ENCODE measurements around the gene PROB1. TPM values are rescaled to one million over a fixed set of nuclear protein-coding genes. Genes with fewer than 3 reads are reported as not detected.

The PROB1 gene
- total RNA-seq, 1 experiment from 2014 or later, result 2.3 TPM

GRCh38 chr5:139395844-139396640 lies 1.1 kb upstream of the PROB1 start:
- Histone ChIP-seq H3K4me1 (ENCODE audit: control insufficient read depth, insufficient read depth, low read length) (peaks cover 20% of the 10 kb centered on the region), H3K9me3 (ENCODE audit: control insufficient read depth, insufficient read depth, low read depth, low read length) (no peaks in the 10 kb centered on the region), H3K27ac (ENCODE audit: low read length) (no peak overlapping the region), H3K4me3 (ENCODE audit: low read depth in 2 of 2, low read length in 2 of 2) (no peak overlapping the region), H3K27me3 (ENCODE audit: control insufficient read depth, insufficient read depth, low read length) (no peaks in the 10 kb centered on the region), H3K36me3 (ENCODE audit: control insufficient read depth, insufficient read depth, low read length) (peaks cover 2% of the 10 kb centered on the region; the same call in 1 of the 2 replicates)
- CTCF ChIA-PET, result no interaction called here
- no TSS peak for BruUV-seq (replicated peaks)
- DNase-seq (ENCODE audit: low read depth, low spot score) (no peak), ATAC-seq (no peak)
- in situ Hi-C loops (cut with HindIII; ENCODE audit: low pct_unique_long_range_greater_than_20kb, low sequenced_read_pairs) (no loop called here), intact Hi-C loops (cut with micrococcal nuclease; ENCODE audit: unreplicated experiment) (loop anchor here (10.0 kb wide), 1 partner anchor 111 kb away; no protein-coding TSS in a partner anchor)
- POLR2A ChIA-PET, result interaction anchor here (0.5 to 0.6 kb wide), 2 partner anchors 10 to 102 kb away, joined by 4 to 5 read pairs; partner anchors contain the start of gene MATR3
- TF ChIP-seq SIN3A (IDR thresholded peaks at IDR 0.05; ENCODE audit: borderline replicate concordance, insufficient read depth, low read depth, low read length) (no peak), POLR2AphosphoS5 (IDR thresholded peaks at IDR 0.05; ENCODE audit: low read depth, low read length) (no peak), CTCF (IDR thresholded peaks at IDR 0.05) (no peak), REST (IDR thresholded peaks at IDR 0.05; ENCODE audit: insufficient read depth in 1 of 2, low read depth in 2 of 2, low read length in 1 of 2) (no peak), TCF7L2 (IDR thresholded peaks at IDR 0.05; ENCODE audit: low read depth, low read length) (no peak)

GRCh38 chr5:139394123-139394653 lies 716 bp downstream of the PROB1 start:
- Histone ChIP-seq H3K4me1 (ENCODE audit: control insufficient read depth, insufficient read depth, low read length) (peaks cover 27% of the 10 kb centered on the region), H3K9me3 (ENCODE audit: control insufficient read depth, insufficient read depth, low read depth, low read length) (no peaks in the 10 kb centered on the region), H3K36me3 (ENCODE audit: control insufficient read depth, insufficient read depth, low read length) (peaks cover 2% of the 10 kb centered on the region; the same call in 1 of the 2 replicates), H3K27me3 (ENCODE audit: control insufficient read depth, insufficient read depth, low read length) (no peaks in the 10 kb centered on the region), H3K27ac (ENCODE audit: low read length) (no peak overlapping the region), H3K4me3 (ENCODE audit: low read depth in 2 of 2, low read length in 2 of 2) (no peak overlapping the region)
- intact Hi-C loops (cut with micrococcal nuclease; ENCODE audit: unreplicated experiment) (loop anchor here (10.0 kb wide), 1 partner anchor 109 kb away; no protein-coding TSS in a partner anchor), in situ Hi-C loops (cut with HindIII; ENCODE audit: low pct_unique_long_range_greater_than_20kb, low sequenced_read_pairs) (no loop called here)
- ChIA-PET CTCF (no interaction called here), POLR2A (no interaction called here)
- ATAC-seq, result no peak
- TF ChIP-seq CTCF (IDR thresholded peaks at IDR 0.05), result peak; percentile 27; the same call in 1 of the 2 replicates
- no peak for TF ChIP-seq TCF7L2 (IDR thresholded peaks at IDR 0.05; ENCODE audit: low read depth, low read length)
- no peak for DNase-seq (ENCODE audit: low read depth, low spot score)
- no TSS peak for BruUV-seq (replicated peaks)
